Ectodermal cell (in vitro differentiated cells): Measurements from ENCODE around the gene UNC93A.

Source experiments
- H3K27ac ChIP-seq: 2 replicates; pipeline ENCODE4 v1.7.0; 2013; ENCODE audit warnings: mild to moderate bottlenecking, low read depth, low read length; ENCODE audit not compliant: insufficient read depth, poor library complexity, severe bottlenecking
- H3K27me3 ChIP-seq: 2 replicates; pipeline ENCODE4 v1.7.0; 2013; ENCODE audit warnings: mild to moderate bottlenecking, low read length; ENCODE audit not compliant: insufficient read depth, control insufficient read depth, poor library complexity, severe bottlenecking
- H3K36me3 ChIP-seq: one replicate; pipeline ENCODE4 v1.7.0; 2013; ENCODE audit warnings: low read length; ENCODE audit not compliant: control insufficient read depth, insufficient read depth
- H3K4me1 ChIP-seq: one replicate; pipeline ENCODE4 v1.7.0; 2013; ENCODE audit warnings: low read length; ENCODE audit not compliant: control insufficient read depth, insufficient read depth
- H3K4me3 ChIP-seq: 2 replicates; pipeline ENCODE4 v1.7.0; 2013; ENCODE audit warnings: low read depth, low read length, control low read depth; ENCODE audit not compliant: insufficient read depth
- H3K9me3 ChIP-seq: 2 replicates; pipeline ENCODE4 v1.7.0; 2013; ENCODE audit warnings: mild to moderate bottlenecking, low read length, moderate library complexity; ENCODE audit not compliant: control insufficient read depth
- WGBS, 2 experiments: methylation state at CpG; one replicate each; pipeline ENCODE4 v1.1.7; 2013; ENCODE audit warnings: missing lambda C conversion rate in 2 of 2; 5-methylcytosine and 5-hydroxymethylcytosine counted together

The UNC93A gene

GRCh38 chr6:167325766-167326165, 34.7 kb downstream of the UNC93A start:
- Histone ChIP-seq H3K27me3 (no peaks in the 10 kb centered on the region), H3K4me1 (no peaks in the 10 kb centered on the region), H3K4me3 (no peak overlapping the region), H3K27ac (no peak overlapping the region), H3K36me3 (no peaks in the 10 kb centered on the region), H3K9me3 (no peaks in the 10 kb centered on the region)
- WGBS, 2 experiments: 95 to 98% methylated on average over 13 of the region's 13 CpGs

GRCh38 chr6:167327391-167327790, 36.3 kb downstream of the UNC93A start:
- no peak overlapping the region for H3K27ac ChIP-seq
- H3K4me3 ChIP-seq: no peak overlapping the region
- H3K4me1 ChIP-seq: no peaks in the 10 kb centered on the region
- H3K27me3 ChIP-seq: no peaks in the 10 kb centered on the region
- no peaks in the 10 kb centered on the region for H3K9me3 ChIP-seq
- WGBS, 2 experiments: 94 to 98% methylated on average over 3 to 4 of the region's 4 CpGs
- H3K36me3 ChIP-seq: no peaks in the 10 kb centered on the region

GRCh38 chr6:167328086-167328485, 37.0 kb downstream of the UNC93A start:
- Histone ChIP-seq H3K4me3 (no peak overlapping the region), H3K27ac (no peak overlapping the region), H3K4me1 (no peaks in the 10 kb centered on the region), H3K27me3 (no peaks in the 10 kb centered on the region), H3K36me3 (no peaks in the 10 kb centered on the region), H3K9me3 (no peaks in the 10 kb centered on the region)
- WGBS, 2 experiments: 92 to 98% methylated on average over 5 of the region's 5 CpGs

DNA sequence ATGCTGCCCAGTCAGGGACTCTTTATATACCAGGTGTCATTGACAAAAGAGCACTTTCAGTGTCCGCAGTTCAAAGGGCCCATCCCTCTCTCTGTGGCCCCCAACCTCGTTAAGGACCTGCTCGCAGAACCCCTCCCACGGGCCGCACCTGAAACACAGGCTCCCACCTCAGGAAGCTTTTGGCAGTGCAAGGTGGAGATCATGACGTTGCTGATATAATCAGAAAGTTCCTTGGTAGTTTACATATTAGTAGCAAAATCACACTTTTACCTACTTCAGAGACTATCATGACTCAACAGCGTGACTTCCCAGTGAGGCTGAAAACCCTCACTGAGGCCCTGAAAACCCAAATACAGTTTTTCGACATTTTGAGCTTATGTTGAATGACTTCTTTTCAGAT, 37.9 kb downstream of the UNC93A start:
- H3K27me3 ChIP-seq: no peaks in the 10 kb centered on the region
- H3K9me3 ChIP-seq: no peaks in the 10 kb centered on the region
- no peaks in the 10 kb centered on the region for H3K36me3 ChIP-seq
- no peaks in the 10 kb centered on the region for H3K4me1 ChIP-seq
- H3K4me3 ChIP-seq: no peak overlapping the region
- 82 to 87% methylated on average over 8 of the region's 8 CpGs for WGBS, 2 experiments
- H3K27ac ChIP-seq: no peak overlapping the region

- WGBS, 2 experiments: 92% methylated on average over 9 of the region's 9 CpGs
- no peaks in the 10 kb centered on the region for H3K4me1 ChIP-seq
- H3K36me3 ChIP-seq: no peaks in the 10 kb centered on the region
- H3K9me3 ChIP-seq: no peaks in the 10 kb centered on the region
- no peak overlapping the region for H3K27ac ChIP-seq
- H3K4me3 ChIP-seq: no peak overlapping the region
- H3K27me3 ChIP-seq: no peaks in the 10 kb centered on the region
Observed at GRCh38 chr6:167330750-167331149, 39.6 kb downstream of the UNC93A start.

GRCh38 chr6:167331565-167331964, 40.5 kb downstream of the UNC93A start:
- Histone ChIP-seq H3K27ac (no peak overlapping the region), H3K27me3 (no peaks in the 10 kb centered on the region), H3K9me3 (no peaks in the 10 kb centered on the region), H3K4me1 (no peaks in the 10 kb centered on the region), H3K36me3 (no peaks in the 10 kb centered on the region), H3K4me3 (no peak overlapping the region)
- WGBS, 2 experiments: 91 to 94% methylated on average over 10 to 11 of the region's 11 CpGs

DNA sequence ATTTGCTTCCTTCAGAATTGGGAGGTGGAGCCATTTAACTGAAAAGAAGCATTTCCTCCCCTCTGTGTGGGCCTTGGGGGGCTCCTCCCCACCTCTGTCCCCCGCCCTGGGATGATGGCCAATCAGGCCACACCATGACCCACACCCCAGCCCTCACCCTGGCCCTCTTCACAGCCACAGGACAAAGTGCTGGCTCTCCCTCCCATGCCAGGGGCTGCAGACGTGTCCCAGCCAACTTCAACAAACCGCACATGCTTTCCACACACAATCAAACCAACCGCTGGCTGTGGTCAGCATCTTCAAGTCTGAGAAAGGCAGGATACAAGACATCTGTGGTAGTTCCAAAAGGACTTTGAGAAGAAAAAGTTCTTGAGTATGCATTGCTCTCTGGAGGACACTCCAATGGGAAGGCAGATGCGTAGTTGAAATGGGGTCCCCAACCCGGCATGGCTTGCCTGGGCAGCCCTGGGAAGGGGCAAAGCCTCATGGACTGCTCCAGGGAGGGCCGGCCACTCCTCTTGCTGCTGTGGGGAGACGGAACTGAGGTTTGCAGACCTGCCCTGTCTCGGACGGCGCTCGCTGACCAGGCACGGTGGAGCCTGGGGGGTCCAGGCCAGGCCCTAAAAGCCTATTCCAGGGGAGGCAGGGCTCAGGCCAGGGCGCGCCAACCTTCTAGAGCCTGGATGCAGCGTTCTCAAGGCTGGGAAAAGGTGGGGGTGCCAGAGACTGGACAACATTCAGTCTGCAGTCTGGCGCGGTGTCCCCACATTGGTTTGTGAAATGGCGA, 45.9 kb downstream of the UNC93A start:
- Histone ChIP-seq H3K9me3 (no peaks in the 10 kb centered on the region), H3K27me3 (no peaks in the 10 kb centered on the region), H3K4me3 (no peak overlapping the region), H3K27ac (no peak overlapping the region), H3K36me3 (no peaks in the 10 kb centered on the region), H3K4me1 (no peaks in the 10 kb centered on the region)
- 94 to 95% methylated on average over 19 of the region's 19 CpGs for WGBS, 2 experiments

GRCh38 chr6:167337675-167338449, 46.7 kb downstream of the UNC93A start:
- Histone ChIP-seq H3K9me3 (no peaks in the 10 kb centered on the region), H3K4me1 (no peaks in the 10 kb centered on the region)
- WGBS, 2 experiments: 90 to 91% methylated on average over 5 of the region's 5 CpGs

DNA sequence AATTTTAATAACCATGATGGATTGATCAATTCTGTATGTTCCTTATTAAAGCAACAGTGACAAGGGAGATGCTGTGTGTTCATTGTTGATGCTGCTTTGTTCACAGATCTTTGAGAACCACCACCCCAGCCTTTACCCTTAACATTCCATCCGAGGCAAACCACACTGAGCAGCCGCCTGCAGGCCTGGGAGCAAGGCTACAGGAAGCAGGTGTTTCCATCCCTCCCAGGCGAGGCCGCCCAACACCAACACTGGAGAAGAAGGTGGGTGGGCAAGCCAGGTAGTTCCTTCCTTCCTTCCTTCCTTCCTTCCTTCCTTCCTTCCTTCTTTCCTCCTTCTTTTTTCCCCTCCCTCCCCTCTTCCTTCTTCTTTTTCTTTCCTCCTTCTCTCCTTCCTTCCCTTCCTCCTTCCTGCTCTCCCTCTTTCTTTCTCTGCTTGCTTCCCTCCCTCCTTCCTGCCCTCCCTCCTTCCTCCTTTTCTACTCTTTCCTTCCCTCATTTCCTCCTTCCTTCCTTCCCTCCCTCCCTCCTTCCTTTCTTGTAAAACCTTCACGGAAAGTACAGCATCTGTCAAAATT, 47.5 kb downstream of the UNC93A start:
- Histone ChIP-seq H3K9me3 (no peaks in the 10 kb centered on the region), H3K27me3 (no peaks in the 10 kb centered on the region), H3K27ac (no peak overlapping the region), H3K4me1 (no peaks in the 10 kb centered on the region), H3K36me3 (no peaks in the 10 kb centered on the region), H3K4me3 (no peak overlapping the region)
- WGBS, 2 experiments: 69 to 81% methylated on average over 5 of the region's 5 CpGs

More at GRCh38 chr6:167337675-167338449, 46.7 kb downstream of the UNC93A start:
- Histone ChIP-seq H3K27me3 (no peaks in the 10 kb centered on the region), H3K36me3 (no peaks in the 10 kb centered on the region), H3K4me3 (no peak overlapping the region), H3K27ac (no peak overlapping the region)

DNA sequence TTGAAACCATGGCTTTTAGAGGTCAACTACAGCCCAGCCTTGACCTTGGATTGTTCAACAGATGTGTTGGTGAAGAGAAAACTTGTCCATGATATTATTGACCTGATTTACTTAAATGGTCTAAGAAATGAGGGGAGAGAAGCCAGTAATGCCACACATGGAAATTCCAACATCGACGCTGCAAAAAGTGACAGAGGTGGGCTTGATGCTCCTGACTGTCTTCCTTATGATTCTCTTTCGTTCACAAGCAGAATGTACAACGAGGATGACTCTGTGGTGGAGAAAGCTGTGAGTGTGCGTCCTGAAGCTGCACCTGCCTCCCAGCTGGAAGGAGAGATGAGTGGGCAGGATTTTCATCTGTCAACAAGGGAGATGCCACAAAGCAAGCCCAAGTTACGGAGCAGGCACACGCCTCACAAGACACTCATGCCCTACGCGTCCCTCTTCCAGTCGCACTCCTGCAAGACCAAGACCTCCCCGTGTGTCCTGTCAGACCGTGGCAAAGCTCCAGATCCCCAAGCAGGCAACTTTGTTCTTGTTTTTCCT, 50.0 kb downstream of the UNC93A start:
- H3K27me3 ChIP-seq: no peaks in the 10 kb centered on the region
- WGBS, 2 experiments: 88 to 91% methylated on average over 12 of the region's 12 CpGs
- H3K36me3 ChIP-seq: no peaks in the 10 kb centered on the region
- no peaks in the 10 kb centered on the region for H3K4me1 ChIP-seq
- no peaks in the 10 kb centered on the region for H3K9me3 ChIP-seq
- H3K4me3 ChIP-seq: no peak overlapping the region
- H3K27ac ChIP-seq: no peak overlapping the region
